ENCODE data around the gene NACC2. TPM values are rescaled to one million over a fixed set of nuclear protein-coding genes. Genes with fewer than 3 reads are reported as not detected.

NACC2 gene
- total and polyA plus RNA-seq, 9 of the 15 experiments (the other 6 are each of a cell fraction or from before 2014, with no cell fraction given), result 0.70 to 25.1 (median 5.6) TPM

DNA sequence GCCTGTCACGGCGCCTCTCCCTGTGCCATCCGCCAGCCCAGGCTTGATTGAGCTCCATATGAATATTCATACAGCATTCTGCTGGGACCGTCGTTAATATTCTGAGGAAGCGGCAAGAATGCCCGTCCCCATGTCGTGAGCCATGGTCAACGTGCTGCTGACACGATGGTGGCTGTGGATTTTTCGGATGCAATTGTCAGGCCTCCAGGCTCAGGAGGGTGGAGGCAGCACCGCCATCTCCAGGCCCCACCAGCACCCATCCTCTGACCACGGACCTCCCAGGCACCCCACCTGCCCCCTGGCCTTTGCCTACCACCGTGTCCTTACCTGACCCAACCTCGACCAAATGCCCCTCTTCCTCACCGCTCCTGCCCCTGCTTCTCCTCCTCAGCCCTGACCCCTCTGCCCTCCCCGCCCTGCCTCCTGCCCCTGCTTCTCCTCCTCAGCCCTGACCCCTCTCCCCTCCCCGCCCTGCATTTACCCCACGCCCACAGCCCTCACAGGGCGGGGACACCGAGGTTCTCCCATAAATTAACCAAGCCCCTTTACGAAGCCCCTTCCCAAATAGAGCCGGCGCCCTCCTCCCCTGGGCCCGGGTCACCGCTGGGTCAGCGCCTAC lies 13.7 kb upstream of the NACC2 start:
- in situ Hi-C loops (cut with MboI), result no loop called here
- no peak for TF ChIP-seq MBD2 (IDR thresholded peaks at IDR 0.05; ENCODE audit: borderline replicate concordance, low read depth)
- no peak for TF ChIP-seq PCBP1 (IDR thresholded peaks at IDR 0.05; ENCODE audit: low read depth, low read length, poor library complexity, severe bottlenecking)
- TF ChIP-seq, protein P1, sequence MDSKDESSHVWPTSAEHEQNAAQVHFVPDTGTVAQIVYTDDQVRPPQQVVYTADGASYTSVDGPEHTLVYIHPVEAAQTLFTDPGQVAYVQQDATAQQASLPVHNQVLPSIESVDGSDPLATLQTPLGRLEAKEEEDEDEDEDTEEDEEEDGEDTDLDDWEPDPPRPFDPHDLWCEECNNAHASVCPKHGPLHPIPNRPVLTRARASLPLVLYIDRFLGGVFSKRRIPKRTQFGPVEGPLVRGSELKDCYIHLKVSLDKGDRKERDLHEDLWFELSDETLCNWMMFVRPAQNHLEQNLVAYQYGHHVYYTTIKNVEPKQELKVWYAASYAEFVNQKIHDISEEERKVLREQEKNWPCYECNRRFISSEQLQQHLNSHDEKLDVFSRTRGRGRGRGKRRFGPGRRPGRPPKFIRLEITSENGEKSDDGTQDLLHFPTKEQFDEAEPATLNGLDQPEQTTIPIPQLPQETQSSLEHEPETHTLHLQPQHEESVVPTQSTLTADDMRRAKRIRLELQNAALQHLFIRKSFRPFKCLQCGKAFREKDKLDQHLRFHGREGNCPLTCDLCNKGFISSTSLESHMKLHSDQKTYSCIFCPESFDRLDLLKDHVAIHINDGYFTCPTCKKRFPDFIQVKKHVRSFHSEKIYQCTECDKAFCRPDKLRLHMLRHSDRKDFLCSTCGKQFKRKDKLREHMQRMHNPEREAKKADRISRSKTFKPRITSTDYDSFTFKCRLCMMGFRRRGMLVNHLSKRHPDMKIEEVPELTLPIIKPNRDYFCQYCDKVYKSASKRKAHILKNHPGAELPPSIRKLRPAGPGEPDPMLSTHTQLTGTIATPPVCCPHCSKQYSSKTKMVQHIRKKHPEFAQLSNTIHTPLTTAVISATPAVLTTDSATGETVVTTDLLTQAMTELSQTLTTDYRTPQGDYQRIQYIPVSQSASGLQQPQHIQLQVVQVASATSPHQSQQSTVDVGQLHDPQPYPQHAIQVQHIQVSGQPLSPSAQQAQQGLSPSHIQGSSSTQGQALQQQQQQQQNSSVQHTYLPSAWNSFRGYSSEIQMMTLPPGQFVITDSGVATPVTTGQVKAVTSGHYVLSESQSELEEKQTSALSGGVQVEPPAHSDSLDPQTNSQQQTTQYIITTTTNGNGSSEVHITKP (IDR thresholded peaks at IDR 0.05; ENCODE audit: partially characterized antibody), result no peak
- TF ChIP-seq TSC22D4 (tag; IDR thresholded peaks at IDR 0.05), result no peak
- TF ChIP-seq MYBL2 (IDR thresholded peaks at IDR 0.05; ENCODE audit: low read depth), result no peak
- TF ChIP-seq MYBL2 (CRISPR knock-in tag; IDR thresholded peaks at IDR 0.05; ENCODE audit: borderline replicate concordance), result no peak
- TF ChIP-seq ZZZ3 (IDR thresholded peaks at IDR 0.05), result no peak
- TF ChIP-seq SMAD3 (CRISPR knock-in tag; conservative IDR thresholded peaks at IDR 0.05), result no peak
- no peak for TF ChIP-seq NFXL1 (CRISPR knock-in tag; IDR thresholded peaks at IDR 0.05)
- TF ChIP-seq, protein P2, sequence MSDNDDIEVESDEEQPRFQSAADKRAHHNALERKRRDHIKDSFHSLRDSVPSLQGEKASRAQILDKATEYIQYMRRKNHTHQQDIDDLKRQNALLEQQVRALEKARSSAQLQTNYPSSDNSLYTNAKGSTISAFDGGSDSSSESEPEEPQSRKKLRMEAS (CRISPR knock-in tag; IDR thresholded peaks at IDR 0.05), result no peak
- TF ChIP-seq, protein P3, sequence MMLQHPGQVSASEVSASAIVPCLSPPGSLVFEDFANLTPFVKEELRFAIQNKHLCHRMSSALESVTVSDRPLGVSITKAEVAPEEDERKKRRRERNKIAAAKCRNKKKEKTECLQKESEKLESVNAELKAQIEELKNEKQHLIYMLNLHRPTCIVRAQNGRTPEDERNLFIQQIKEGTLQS (IDR thresholded peaks at IDR 0.05), result 0 out of 2 replicates have a peak, but pooled peaks have one; percentile 5
- TF ChIP-seq, protein P3 (CRISPR knock-in tag; conservative IDR thresholded peaks at IDR 0.05), result no peak
- peak; percentile 3 for TF ChIP-seq KDM5B (IDR thresholded peaks at IDR 0.05; ENCODE audit: insufficient replicate concordance, low read depth, low read length)
- 0 out of 2 replicates have a peak, but pooled peaks have one; percentile 31 for TF ChIP-seq ATF7 (IDR thresholded peaks at IDR 0.05)

More for the DNA sequence above, 13.7 kb upstream of the NACC2 start:
- H3K79me2 ChIP-seq (ENCODE audit: control insufficient read depth, insufficient read depth, low read length), result no peaks in the 10 kb centered on the region; the same call in 2 of the 3 replicates
- H3K9me3 ChIP-seq (replicated peaks; ENCODE audit: control insufficient read depth, insufficient read depth, low read depth, low read length), result no peaks in the 10 kb centered on the region
- peak overlapping the region; percentile 36 for H3K4me3 ChIP-seq
- H3K4me1 ChIP-seq (replicated peaks in 1 of 2; ENCODE audit: control insufficient read depth in 2 of 2, insufficient read depth in 2 of 2, low read length in 2 of 2), result peaks cover 48 to 83% of the 10 kb centered on the region in 2 experiments
- ChIA-PET CTCF (ENCODE audit: low intra/inter-chr PET ratio) (no interaction called here), POLR2A (interaction anchor here (0.6 to 2.4 kb wide), 5 partner anchors 11 to 409 kb away, joined by 3 to 6 read pairs (median 3); no protein-coding TSS in a partner anchor)
- H3K27me3 ChIP-seq (ENCODE audit: control insufficient read depth in 2 of 2, insufficient read depth in 2 of 2, low read length in 2 of 2), result no peaks in the 10 kb centered on the region
- H3K36me3 ChIP-seq (ENCODE audit: control insufficient read depth, insufficient read depth, low read length), result no peaks in the 10 kb centered on the region
- no TSS peak for BruUV-seq (replicated peaks)
- H2AFZ ChIP-seq (ENCODE audit: low read depth, low read length), result peak overlapping the region; percentile 93
- H3K9ac ChIP-seq (ENCODE audit: insufficient read depth in 1 of 2, low read depth in 2 of 2, low read length in 2 of 2), result peak overlapping the region; percentile 43 to 79; a peak in 3 of 4 replicates
- 71% methylated on average over 15 of the region's 27 CpGs for WGBS (ENCODE audit: insufficient coverage, low coverage, missing lambda C conversion rate)
- H3K27ac ChIP-seq (ENCODE audit: extremely low read depth, low read depth, low read length), result peak overlapping the region; percentile 79
- H3K4me2 ChIP-seq (ENCODE audit: insufficient read depth, low read length), result peak overlapping the region; percentile 61
- H4K20me1 ChIP-seq (replicated peaks; ENCODE audit: control insufficient read depth, insufficient read depth, low read length), result no peaks in the 10 kb centered on the region
- ATAC-seq (no peak), FAIRE-seq (no peak), DNase-seq (ENCODE audit: extremely low read depth in 1 of 4, low spot score in 3 of 4) (no peak)
- no peaks in the 10 kb centered on the region for H3K9me1 ChIP-seq (ENCODE audit: control insufficient read depth, insufficient read depth, low read length)
- intact Hi-C loops (cut with micrococcal nuclease), result loop anchor here (2.0 kb wide), 1 partner anchor 14 kb away; the partner anchor contains the start of gene NACC2

All from K562 (cell line).